Activated CD8-positive, alpha-beta memory T cell treated with anti-CD3 and anti-CD28 coated beads, Interleukin-2, amount 50 U/mL, for 24 hours (primary cell): ENCODE measurements around the gene KCNG2.
"Not testable (repeated sequence)": the region's sequence is repeated elsewhere in the genome, so short reads cannot be mapped to it uniquely, and the experiment has no call there.

Experiments used
- DNase-seq: peaks from one replicate; pipeline ENCODE4 v3.0.0-alpha.2; 2020; ENCODE audit errors: extremely low read depth

KCNG2 gene

DNA sequence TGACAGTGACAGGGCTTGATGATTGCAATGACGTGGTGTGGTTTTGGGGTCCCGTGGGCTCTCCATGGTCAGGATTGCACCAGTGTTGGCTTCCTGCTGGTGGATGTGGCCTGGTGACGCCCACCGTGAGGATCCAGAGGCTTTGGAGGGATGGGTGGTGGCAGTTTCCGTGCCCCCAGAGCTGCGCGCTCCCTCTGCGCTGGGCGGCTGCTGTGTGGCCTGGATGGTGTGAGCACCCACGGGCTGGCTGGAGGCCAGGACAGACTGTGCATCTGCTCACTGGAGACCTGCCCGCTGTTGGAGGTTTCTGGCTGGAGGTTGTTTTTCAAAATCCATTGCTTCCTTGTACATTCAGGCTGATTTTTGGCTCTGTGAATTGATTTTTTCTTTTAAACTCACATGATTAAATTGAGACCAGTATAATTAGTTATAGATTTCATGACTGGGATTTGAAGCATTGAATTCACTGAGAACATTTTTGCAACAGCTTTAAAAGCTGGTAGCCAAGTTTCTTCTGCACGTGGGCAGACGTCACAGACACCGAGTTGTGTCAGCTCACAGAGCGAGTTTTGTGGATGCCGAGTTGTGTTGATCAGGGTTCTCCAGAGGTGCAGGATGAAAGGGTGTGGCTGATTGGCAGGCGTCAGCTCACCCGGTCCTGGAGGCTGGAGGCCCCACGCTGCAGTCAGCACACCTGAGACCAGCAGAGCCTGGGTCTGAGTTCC is 72.7 kb downstream of the KCNG2 start:
- no peak for DNase-seq

DNA sequence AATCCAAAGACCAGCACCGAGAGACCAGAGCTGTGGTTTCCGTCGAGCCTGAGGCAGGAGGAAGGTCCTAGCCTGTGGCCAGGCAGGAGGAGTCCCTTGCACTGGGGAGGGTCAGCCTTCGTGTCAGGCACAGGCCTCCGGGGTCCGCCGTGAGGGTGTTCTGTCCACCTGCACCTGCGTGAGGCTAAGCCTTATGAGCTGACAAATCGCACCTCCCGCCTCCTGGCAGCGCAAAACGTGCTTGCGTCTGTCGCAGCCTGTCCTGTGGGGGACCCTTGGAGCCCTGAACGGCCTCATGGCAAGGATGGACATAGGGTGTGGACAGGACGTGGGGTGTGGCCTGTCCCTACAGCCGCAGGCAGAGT is 73.3 kb downstream of the KCNG2 start:
- DNase-seq, result no peak

DNA sequence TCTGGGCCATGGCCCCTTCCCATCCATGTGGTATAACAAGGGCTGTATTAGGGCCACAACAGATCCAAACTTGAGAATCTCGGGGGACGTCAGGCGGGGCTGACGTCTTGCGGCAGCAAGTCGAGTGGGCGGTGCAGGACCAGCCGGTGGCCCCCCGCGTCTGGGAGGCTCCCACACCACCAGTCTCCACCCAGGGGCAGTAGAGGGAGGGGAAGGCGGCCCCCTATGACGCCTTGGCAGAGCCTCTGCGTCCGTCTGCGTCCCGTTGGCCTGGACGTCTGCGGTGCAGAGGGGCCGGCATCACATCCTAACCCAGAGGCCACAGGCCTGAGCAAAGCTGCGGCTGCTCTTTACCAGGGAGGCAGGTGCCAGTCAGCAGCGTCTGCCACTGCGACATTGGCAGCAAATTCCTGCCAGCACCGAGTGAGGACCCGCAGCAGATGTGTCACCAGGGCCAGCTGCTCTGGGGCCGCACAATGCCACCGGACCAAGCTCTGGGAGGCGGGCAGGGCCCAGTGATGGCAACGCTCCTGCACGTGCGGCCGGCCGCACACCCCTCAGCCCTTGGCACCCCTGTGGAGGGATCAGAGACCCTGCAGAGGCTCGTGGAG is 73.8 kb downstream of the KCNG2 start:
- no peak for DNase-seq

DNA sequence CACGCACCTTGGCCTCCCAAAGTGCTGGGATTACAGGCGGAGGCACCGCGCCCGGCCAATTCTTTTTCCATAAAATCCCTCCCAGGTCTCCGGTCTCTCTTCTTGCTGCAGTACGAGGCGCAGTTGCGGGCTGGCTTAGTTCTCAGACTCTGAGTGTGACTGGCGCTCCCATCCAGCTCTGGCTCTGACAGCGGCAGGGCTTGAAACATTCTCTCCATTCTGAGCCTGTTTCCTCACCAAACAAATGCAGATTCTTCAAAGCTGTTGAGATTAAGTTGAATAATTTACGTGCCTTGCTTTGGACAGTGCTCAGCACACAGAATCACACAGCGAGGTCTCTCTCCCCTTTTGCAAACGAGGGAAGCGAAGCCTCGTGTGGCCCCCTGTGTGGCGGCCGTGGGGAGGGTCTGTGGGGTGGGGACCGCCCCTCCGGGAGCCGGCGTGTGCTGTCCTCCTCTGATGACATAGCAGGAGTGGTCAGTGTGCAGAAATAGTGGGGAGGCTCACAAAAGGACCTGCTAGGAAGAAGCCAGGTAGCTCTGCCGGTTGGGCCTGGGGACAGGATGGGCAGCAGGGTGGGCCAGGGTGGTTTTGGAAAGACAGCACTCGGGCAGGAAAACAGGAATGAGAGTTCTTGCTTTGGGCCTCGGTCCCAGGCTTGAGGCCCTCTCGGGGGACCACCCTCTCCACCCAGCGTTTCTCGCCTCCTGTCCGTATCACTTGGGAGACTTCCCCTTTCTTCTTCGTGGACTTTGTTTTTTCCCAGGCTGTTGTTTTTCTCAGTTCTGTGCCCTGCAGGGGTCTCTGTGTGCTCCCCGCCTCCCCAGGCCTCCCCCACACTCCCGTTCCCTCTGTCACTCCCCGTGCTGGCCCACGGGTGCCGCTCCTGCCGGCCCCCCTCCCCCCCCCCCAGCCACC is 75.0 kb downstream of the KCNG2 start:
- DNase-seq, result no peak

DNA sequence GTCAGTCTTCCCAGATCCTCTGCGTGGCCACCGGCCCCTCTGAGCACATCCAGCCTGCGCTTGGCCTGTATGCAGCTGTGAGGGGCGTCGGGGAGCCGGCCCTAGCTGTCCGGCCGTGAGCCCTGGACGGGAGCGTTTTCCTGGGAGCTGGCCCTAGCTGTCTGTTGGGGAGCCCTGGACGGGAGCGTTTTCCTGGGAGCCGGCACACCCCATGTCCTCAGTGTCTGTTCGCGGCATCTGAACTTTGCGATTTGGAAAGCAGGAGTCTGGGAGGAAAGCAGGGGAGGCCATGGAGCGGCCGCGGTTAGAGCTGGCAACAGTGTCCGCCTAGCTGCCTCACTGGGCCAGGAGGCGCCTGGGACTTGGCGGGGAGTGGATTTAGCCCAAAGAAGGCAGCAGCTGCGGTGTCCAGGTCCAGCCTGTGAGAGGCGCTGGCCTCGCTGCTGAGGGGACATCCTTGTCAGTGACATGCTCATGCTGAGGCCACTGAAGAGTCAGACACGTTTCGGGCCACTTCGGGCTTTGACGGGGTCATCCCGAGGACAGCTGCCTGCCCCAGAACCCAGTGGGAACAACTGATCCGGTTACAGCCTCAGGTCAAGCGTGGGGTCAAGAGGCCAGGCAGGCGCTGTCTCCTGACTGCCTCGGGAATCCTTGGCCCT is 75.8 kb downstream of the KCNG2 start:
- DNase-seq, result no peak

DNA sequence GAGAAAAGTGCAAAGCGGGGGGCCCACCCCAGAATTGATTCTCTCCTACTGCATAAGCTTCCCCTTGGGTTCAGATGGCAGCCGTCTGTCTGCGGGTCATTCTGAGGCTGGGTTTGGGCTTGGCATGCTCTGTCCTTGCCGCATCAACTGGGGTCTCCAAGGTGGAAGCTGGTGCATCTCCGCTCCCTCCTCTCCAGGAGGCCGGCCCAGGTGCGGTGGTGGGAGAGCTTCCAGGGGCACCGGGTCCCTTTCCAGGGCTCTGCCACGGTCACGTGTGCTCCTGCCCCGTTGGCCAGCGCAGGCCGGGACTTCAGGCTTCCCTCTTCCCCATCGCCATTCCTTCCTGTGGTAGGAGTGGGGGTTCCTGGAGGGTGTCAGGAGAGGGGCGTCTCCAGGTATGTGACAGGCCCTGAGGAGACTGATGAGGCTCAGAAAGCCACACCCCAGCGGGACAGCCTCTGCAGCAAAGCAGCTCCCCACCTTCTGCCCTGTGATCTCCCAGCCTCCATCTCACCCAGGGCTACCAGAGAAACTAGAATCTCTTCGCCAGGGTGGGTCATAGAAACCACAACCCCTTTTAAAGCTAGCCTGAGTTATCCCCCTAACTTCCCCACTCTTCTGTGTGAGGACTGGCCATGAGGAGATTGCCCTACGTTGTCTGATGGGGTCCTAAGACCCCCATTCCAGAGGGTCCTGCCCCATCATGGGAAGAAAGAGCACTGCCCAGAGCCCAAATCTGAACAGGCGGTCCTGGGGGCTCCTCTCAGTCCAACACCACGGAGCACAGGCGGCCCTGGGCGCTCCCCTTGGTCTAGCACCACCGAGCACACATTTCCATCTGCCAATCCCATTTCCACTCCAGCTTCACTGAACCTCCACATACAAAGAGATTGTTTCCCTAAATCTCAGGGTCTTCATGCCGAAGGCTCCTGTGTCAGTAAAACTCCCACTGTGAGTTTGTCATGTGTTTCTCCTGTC is 77.1 kb downstream of the KCNG2 start:
- no peak for DNase-seq

DNA sequence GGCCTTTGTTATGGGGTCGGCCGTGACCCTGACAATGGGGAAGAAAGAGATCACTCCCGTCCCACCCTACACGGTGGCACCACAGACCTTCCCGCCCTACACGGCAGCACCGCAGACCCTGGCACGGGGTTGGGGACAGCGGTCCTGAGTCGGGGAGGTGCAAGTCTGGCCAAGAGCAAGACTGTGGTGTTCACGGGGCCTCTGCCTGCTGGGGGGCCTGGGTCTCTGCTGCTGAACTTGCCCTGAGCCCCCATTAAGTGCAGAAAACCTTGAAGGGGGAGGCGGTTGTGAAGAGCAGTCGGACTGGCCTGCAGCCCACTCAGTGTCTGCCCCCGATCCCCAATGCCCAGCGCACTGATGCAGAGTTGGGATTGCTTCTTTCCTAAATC is 77.8 kb downstream of the KCNG2 start:
- no peak for DNase-seq

DNA sequence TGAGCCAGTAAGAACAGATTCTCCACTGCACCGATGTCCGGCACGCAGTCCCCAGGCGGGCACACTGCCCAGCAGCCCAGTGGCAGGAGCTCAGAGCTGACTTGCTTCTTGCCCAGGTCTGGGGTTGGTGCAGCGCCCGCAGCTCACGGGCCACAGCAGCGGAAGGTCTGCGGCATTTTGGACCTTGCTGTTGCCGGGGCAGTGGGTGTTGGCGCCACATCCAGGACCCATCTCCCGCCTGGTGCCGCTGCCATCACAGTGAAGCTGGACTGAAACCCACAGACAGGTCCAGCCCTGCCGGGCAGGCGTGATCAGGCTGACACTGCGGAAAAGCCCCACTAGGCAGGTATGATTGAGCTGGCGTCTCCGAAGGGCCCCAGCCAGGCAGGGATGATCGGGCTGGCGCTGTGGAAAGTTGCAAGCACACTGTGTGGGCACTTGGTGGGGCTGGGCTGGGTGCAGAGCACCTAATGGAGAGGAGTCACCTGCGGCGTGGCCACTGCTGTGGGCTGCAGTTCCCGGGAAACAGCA is 78.3 kb downstream of the KCNG2 start:
- DNase-seq, result no peak

DNA sequence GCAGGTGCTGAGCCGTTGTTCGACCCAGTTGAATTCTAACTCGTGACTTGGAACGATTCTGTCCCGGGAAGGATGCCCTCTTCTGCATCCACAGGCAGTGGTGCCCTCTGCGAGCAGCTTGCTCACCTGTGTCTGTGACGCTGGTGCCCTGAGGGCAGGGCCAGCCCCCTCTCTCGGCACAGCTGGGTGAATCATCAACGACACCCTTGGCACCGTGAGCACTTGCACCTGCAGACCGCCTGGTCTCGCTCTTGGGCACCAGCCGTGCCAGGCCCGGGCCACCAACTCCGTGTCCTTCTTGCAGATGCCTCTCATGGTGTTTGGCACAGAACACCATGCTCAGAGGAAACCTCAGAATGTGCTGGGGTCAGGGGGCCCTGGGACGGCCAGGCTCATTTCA is 78.8 kb downstream of the KCNG2 start:
- DNase-seq, result no peak

DNA sequence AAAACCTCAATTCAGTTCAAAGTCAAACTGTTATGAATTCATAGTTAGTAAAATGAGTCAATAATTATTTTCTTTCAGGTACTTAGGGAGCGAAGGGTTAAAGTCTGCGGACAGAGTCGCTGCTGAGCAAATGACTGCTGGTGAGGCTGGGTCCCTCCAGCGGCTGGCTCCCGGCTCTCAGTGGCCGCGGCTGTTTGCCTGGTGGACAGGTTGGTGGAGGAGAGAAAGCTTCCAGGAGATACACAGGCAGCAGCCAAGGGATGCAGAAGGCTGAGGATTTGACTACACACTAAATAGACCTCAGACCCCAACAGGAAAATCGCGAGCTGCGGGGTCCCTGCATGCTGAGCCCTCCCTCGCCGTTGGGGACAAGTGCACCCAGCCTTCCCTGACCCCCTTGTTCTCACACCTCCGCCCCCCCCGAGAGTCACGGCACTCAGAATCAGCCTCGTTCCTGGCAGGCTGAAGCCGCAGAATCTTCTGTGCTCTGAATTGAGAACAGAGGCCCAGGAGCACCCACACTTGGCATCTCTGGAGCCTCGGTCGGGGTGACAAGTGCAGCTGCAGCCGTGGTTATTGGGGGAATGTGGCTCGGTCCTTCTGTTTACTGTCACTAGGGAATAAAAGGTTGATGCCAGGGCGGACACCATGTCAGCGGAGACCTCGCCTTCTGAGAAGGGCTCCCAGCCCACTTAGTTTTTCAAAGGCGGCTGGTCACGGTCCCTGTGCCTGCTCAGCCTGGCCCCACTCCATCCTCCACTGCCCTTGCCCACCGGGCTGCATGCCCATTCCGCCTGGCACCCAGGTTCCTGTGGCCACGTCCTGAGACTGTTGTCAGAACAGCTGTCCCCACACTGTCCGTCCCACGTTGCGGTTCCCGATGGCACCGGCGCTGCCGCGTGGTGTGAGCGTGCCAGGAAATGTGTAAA is 79.7 kb downstream of the KCNG2 start:
- no peak for DNase-seq

DNA sequence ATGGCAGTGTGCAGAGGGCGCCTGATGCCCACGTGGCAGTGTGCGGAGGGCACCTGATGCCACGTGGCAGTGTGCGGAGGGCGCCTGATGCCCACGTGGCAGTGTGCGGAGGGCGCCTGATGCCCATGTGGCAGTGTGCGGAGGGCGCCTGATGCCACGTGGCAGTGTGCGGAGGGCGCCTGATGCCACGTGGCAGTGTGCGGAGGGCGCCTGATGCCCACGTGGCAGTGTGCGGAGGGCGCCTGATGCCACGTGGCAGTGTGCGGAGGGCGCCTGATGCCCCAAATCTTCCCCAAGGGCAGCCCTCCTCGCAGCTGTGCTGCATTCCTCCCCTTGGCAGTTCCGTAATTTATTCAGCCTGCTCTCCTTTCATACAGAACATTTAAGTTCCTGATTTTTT is 80.5 kb downstream of the KCNG2 start:
- not testable (repeated sequence) for DNase-seq

DNA sequence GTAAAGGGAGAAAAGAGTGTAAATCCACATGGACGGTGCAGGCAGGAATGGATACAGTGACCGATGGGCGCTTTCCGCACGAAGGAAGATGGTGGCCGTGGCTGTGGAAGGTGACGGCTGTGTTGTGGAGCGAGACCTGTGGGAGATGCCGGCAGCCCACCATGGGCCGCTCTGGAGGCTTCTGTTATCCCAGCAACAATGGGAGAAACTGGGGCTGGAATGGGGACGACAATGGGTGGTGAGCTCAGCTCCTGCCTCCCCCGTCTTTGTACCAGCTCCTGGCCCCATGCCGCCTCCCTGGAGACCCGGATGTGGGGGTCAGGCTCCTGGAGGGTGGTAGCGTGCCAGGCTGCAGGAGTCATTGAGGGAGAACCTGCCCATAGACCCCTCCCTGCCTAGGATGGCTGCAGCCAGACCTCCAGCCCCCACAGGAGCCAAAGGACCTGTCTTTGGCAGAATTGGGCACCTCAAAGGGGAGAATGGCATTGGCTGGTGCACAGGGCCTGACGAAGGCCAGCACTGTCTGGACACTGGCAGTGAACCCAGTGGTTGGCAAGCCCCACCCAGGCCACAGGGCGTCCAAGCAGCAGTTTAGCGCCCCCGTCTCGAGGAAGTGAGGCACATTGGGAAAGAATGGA is 81.1 kb downstream of the KCNG2 start:
- no peak for DNase-seq

DNA sequence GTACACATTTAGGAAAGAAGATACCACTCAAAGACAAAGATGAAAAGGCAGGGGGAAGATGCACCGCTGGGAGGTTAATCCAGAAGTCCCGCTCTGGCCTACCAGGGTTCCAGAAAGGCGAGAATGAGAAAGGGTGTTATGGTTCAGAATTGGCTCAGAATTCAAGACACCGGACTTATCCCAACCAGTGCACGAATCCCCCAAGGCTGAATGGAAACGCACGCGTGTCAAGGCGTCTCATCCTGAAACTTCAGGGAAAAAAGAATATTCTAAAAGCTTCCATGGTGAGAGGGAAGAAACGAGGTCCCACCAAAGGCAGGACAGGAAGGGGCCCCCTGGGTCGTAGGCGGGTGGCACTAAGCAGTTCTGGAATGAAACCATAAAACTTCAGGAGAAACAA is 81.8 kb downstream of the KCNG2 start:
- no peak for DNase-seq

DNA sequence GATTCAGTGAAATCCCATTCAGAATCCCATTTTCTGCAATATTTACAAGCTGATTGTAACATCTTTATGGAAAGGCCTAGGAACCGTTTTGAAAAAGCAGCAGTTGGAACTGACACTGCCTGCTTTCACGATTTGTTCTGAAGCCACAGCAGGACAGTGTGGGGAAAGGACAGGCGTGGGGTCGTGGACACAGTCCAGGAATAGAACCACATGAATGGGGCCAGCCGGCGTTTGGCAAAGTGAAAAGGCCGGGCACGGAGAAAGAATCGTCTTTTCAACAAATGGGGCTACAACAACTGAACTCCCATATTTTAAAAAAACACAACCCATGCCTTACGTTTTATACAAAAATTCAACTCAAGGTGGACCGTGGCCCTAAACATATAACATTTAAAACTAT is 84.0 kb downstream of the KCNG2 start:
- no peak for DNase-seq

DNA sequence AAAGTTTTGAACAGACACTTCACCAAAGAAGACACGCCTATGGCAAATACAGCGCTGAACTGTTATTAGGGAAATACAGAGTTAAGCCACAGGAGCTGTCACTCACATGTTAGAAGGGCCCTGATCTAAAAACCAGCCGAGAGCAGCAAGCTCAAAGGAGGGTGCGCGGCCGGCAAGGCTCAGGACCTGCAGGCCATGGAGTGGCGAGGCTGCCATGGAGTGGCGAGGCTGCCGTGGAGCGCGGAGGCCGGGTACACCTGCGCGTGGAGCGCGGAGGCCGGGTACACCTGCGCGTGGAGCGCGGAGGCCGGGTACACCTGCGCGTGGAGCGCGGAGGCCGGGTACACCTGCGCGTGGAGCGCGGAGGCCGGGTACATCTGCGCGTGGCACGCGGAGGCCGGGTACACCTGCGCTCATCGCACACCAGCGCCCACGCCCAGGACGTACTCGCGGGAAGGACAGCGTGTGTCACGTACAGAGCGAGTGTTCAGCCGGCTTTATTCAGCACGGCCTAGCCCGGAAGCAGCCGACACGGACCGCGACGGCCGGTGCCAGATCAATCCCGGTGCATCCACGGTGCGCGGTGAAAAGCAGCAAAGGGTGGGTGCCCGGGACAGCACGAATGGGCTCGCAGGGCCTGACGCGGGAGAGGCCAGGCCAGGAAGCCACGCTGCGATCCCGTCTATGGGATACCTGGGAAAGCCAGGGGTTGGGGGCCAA is 84.9 kb downstream of the KCNG2 start:
- no peak for DNase-seq

DNA sequence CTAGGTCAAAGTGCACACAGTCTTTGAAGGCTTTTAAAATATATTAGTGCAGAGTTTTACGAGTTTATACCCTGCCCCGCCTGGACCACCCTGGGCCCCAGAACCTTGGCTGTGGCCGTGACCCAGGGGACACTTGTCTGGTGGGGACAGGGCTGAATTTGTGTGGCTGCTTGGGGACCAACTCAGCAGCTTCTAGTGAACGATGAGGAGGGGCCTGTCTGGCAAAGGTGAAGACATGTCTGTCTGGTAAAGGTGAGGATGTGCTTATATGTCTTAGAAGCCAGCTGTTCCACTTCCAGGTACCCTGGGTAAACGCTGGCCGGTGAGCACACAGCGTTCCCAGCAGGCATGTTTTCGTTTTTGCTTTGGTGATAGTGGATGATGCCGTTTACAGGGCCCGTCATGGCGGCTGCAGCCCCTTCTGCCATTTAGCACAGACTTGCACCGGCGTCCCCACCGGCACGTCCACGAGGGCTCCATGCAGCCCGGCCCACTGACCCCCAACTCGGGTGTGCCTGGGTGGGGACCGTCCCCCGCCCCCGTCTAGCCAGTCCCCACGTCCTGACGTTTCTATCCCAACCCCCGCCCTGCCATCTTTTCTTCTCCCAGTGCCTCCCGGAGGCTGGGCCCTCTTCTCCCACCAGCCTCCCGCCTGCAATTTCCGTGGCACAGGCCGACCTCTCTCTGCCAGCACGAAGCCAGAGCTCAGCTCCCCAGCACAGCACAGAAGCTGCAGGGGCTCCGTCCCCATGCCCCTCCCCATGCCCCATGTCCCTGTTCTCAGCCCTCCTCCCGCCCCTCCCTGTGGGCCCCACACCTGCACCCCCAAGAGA is 85.9 kb downstream of the KCNG2 start:
- no peak for DNase-seq

DNA sequence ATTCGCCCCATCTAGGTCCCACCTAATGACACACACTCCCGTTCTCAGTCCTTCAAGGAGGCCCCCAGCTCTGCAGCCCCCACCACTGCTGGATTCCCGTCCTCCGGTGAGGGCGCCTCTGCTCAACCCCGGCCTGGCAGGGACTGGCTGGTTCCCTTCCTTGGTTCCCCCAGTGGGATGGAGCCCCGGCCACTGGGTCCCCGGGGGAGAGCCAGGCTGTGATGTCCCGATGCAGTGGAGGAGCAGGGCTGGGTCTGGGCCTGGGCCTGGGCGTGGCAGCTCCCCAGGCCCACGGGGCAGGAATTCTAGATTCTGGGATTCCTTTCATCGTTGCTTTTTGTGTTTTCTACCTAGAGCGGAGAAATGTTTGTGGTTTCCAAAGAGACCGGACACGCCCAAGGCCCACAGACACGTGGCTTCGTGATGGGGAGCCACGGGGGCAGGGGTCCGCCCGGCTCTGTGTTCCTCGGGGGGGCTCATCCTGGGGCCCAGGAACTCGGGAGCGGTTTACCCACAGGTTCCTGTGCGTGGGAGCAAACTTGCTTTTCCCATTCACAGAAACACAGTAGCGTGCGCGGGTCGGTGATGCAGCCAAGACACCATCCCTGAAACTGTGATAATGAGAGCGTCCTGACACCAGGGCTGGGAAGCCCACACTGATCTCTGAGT is 86.7 kb downstream of the KCNG2 start:
- DNase-seq, result no peak
